DND-41 (cell line): ENCODE measurements around the gene SSX4B.
"Not testable (repeated sequence)": the region's sequence is repeated elsewhere in the genome, so short reads cannot be mapped to it uniquely, and the experiment has no call there.

ENCODE experiments used
- ATAC-seq: fragments of 200-7000 bp; cut with Tn5 transposase; 3 replicates; pipeline ENCODE4 v1.9.1; 2021; ENCODE audit warnings: low read depth; ENCODE audit not compliant: insufficient read depth
- DNase-seq: peaks from one replicate; pipeline ENCODE4 v3.0.0-alpha.2; 2020
- H2AFZ ChIP-seq: 2 replicates; pipeline ENCODE4 v1.6.0; 2012; ENCODE audit warnings: low read depth, low read length
- H3K27ac ChIP-seq: 2 replicates; pipeline ENCODE4 v1.5.1; 2012; ENCODE audit warnings: low read length, inconsistent platforms
- H3K27me3 ChIP-seq: fragments of 200-600 bp; sonication (generic); 2 replicates; pipeline ENCODE4 v1.6.0; 2012; ENCODE audit warnings: low read length, mild to moderate bottlenecking, inconsistent platforms; ENCODE audit not compliant: insufficient read depth, poor library complexity
- H3K36me3 ChIP-seq: 2 replicates; pipeline ENCODE4 v1.5.1; 2012; ENCODE audit warnings: low read length, inconsistent platforms; ENCODE audit not compliant: insufficient read depth
- H3K4me1 ChIP-seq: 2 replicates; pipeline ENCODE4 v1.5.1; 2012; ENCODE audit warnings: mild to moderate bottlenecking, low read length; ENCODE audit not compliant: insufficient read depth
- H3K4me2 ChIP-seq: 2 replicates; pipeline ENCODE4 v1.6.0; 2012; ENCODE audit warnings: mild to moderate bottlenecking, moderate library complexity, low read length, inconsistent platforms; ENCODE audit not compliant: insufficient read depth
- H3K4me3 ChIP-seq, 2 experiments: fragments of 200-600 bp in 1 of 2; shearing (Covaris generic) in 1 of 2; 2 replicates each; pipeline ENCODE4 v1.5.1; 2012 to 2016; ENCODE audit warnings: inconsistent platforms in 2 of 2, low read length in 2 of 2, mild to moderate bottlenecking in 2 of 2, low read depth in 1 of 2, moderate library complexity in 1 of 2
- H3K79me2 ChIP-seq: 2 replicates; pipeline ENCODE4 v1.6.0; 2012; ENCODE audit warnings: low read length, inconsistent platforms; ENCODE audit not compliant: insufficient read depth
- H3K9ac ChIP-seq: 2 replicates; pipeline ENCODE4 v1.6.0; 2012; ENCODE audit warnings: low read depth, mild to moderate bottlenecking, inconsistent platforms, low read length, moderate library complexity
- H3K9me3 ChIP-seq: 2 replicates; pipeline ENCODE4 v1.5.1; 2012; ENCODE audit warnings: low read length, moderate library complexity, mild to moderate bottlenecking, inconsistent platforms; ENCODE audit not compliant: insufficient read depth, severe bottlenecking
- H4K20me1 ChIP-seq: 2 replicates; pipeline ENCODE4 v1.6.0; 2012; ENCODE audit warnings: low read length; ENCODE audit not compliant: insufficient read depth
- EZH2 ChIP-seq: IDR thresholded peaks from 3 replicates; pipeline ENCODE4 v1.6.1; 2012; ENCODE audit warnings: borderline replicate concordance, low read depth, mild to moderate bottlenecking, moderate library complexity, low read length, inconsistent platforms; ENCODE audit not compliant: severe bottlenecking
- TF ChIP-seq, protein P1 (sequence below): IDR thresholded peaks from 2 replicates; pipeline ENCODE4 v1.5.1; 2012; ENCODE audit warnings: borderline replicate concordance, low read length, moderate library complexity, mild to moderate bottlenecking; ENCODE audit not compliant: poor library complexity, severe bottlenecking; ENCODE audit errors: extremely low read depth

Gene SSX4B

DNA sequence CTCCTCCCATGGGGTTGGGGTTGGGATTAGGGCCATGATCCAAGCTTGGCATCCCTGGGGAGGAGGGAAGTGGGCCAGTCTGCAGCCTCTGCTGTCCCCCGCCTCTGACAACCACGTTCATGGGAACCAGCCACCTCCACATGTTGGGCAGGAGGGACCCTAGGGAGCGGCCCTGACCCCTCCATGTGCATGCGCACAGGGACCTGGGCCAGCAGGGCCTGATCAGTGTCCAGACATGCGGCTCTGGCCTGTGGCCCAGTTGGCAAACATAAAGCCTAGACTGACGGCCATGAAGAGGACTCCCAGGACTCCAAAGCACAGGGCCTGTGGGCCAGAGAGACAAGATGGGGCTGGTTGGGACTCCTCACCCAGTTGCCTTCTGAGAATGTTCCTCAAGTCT is 47.0 kb upstream of the SSX4B start:
- DNase-seq, result no peak
- no peak overlapping the region for H3K9ac ChIP-seq
- no peaks in the 10 kb centered on the region for H3K79me2 ChIP-seq
- H4K20me1 ChIP-seq, result no peaks in the 10 kb centered on the region
- H3K9me3 ChIP-seq, result no peaks in the 10 kb centered on the region
- no peaks in the 10 kb centered on the region for H3K27me3 ChIP-seq
- no peak overlapping the region for H3K4me2 ChIP-seq
- no peaks in the 10 kb centered on the region for H3K4me1 ChIP-seq
- H3K4me3 ChIP-seq, result no peak overlapping the region
- no peak overlapping the region for H2AFZ ChIP-seq
- no peak overlapping the region for H3K27ac ChIP-seq
- H3K36me3 ChIP-seq, result peaks cover 33% of the 10 kb centered on the region
- no peak for TF ChIP-seq EZH2
- TF ChIP-seq, protein P1, sequence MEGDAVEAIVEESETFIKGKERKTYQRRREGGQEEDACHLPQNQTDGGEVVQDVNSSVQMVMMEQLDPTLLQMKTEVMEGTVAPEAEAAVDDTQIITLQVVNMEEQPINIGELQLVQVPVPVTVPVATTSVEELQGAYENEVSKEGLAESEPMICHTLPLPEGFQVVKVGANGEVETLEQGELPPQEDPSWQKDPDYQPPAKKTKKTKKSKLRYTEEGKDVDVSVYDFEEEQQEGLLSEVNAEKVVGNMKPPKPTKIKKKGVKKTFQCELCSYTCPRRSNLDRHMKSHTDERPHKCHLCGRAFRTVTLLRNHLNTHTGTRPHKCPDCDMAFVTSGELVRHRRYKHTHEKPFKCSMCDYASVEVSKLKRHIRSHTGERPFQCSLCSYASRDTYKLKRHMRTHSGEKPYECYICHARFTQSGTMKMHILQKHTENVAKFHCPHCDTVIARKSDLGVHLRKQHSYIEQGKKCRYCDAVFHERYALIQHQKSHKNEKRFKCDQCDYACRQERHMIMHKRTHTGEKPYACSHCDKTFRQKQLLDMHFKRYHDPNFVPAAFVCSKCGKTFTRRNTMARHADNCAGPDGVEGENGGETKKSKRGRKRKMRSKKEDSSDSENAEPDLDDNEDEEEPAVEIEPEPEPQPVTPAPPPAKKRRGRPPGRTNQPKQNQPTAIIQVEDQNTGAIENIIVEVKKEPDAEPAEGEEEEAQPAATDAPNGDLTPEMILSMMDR, result no peak
- no peak for ATAC-seq

DNA sequence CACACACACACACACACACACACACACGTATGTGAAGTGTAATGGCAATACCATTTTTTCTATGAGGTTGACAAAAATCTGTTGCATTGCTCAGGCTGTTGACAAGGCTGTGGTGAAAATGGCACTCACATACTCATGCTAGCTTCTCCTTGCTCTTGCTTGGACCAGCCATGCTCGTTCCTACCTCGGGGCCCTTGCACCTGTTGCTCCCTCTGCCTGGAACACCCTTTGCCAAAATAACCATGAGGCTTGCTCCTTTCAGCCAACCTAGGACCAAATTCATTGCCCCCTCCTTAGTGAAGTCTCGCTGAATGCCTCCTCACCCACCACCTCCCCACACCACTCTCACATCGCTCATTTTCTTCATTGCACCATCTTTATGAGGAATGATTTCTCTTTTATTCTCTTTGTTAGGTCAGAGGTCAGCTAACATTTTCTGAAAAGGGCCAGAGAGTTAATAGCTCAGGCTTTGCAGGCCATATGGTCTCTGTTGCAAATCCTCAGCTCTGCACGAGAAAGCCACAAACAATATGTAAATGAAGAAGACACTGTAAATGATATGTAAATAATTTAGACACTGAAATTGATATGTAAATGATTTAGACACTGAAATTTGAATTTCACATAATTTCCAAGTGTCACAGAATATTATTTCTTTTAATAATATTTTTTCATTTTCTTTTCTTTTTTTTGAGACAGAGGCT is 45.0 kb upstream of the SSX4B start:
- Histone ChIP-seq H3K27me3 (no peaks in the 10 kb centered on the region), H4K20me1 (no peaks in the 10 kb centered on the region), H3K27ac (no peak overlapping the region), H3K4me3 (no peak overlapping the region), H3K4me1 (no peaks in the 10 kb centered on the region), H3K79me2 (no peaks in the 10 kb centered on the region), H3K4me2 (no peak overlapping the region), H2AFZ (no peak overlapping the region), H3K9me3 (no peaks in the 10 kb centered on the region), H3K9ac (no peak overlapping the region), H3K36me3 (peaks cover 23% of the 10 kb centered on the region)
- no peak for DNase-seq
- ATAC-seq, result no peak
- no peak for TF ChIP-seq EZH2
- TF ChIP-seq, protein P1, result no peak

DNA sequence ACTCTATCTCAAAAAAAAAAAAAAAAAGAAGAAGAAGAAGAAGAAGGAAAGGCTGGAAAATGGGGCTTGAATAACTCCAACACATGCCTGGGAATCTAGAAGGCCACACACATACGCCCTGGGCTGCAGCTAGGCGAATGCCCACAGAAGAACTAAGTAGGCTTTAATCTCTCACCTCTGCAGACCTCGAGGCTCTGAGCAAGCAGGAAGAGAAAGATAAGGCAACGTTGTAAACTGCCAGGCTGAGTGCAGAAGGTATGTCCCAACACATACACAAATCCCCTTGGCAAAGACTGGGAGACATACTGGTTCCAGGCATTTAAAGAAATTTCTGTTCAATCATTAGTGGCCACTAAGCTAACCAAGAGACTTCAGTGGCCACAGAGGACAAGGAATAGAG is 39.9 kb upstream of the SSX4B start:
- ATAC-seq, result no peak
- H3K27me3 ChIP-seq, result no peaks in the 10 kb centered on the region
- H2AFZ ChIP-seq, result no peak overlapping the region
- no peaks in the 10 kb centered on the region for H3K4me1 ChIP-seq
- H3K36me3 ChIP-seq, result no peaks in the 10 kb centered on the region
- no peak overlapping the region for H3K9ac ChIP-seq
- H3K9me3 ChIP-seq, result no peaks in the 10 kb centered on the region
- TF ChIP-seq, protein P1, result no peak
- no peak for TF ChIP-seq EZH2
- no peak overlapping the region for H3K27ac ChIP-seq
- H3K4me3 ChIP-seq, result no peak overlapping the region
- no peak overlapping the region for H3K4me2 ChIP-seq
- no peaks in the 10 kb centered on the region for H3K79me2 ChIP-seq
- no peak for DNase-seq
- H4K20me1 ChIP-seq, result no peaks in the 10 kb centered on the region

DNA sequence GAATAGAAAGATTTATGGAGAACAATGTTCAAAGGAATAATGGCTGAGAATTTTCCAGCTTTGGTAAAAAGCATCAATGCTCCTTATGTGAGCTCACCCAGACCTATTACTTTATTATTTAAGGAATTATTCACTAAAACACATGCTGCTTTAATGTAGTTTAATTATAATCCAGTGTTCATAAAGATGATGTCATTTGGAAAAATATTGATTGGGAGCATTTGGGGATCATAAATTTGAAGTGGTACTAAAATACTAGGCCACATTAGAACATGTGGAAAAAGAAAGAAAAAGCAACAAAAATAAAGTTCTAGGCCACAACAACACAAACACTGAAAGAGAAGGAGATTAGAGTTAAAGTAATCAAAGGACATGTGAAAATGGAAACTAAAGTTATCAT is 38.3 kb upstream of the SSX4B start:
- no peak for TF ChIP-seq EZH2
- TF ChIP-seq, protein P1, result no peak
- no peak overlapping the region for H3K4me3 ChIP-seq
- no peaks in the 10 kb centered on the region for H3K36me3 ChIP-seq
- ATAC-seq (no peak), DNase-seq (no peak)
- no peaks in the 10 kb centered on the region for H3K9me3 ChIP-seq
- H4K20me1 ChIP-seq, result no peaks in the 10 kb centered on the region
- H3K79me2 ChIP-seq, result no peaks in the 10 kb centered on the region
- H3K4me2 ChIP-seq, result no peak overlapping the region
- H2AFZ ChIP-seq, result no peak overlapping the region
- no peaks in the 10 kb centered on the region for H3K27me3 ChIP-seq
- H3K9ac ChIP-seq, result no peak overlapping the region
- no peak overlapping the region for H3K27ac ChIP-seq
- no peaks in the 10 kb centered on the region for H3K4me1 ChIP-seq

DNA sequence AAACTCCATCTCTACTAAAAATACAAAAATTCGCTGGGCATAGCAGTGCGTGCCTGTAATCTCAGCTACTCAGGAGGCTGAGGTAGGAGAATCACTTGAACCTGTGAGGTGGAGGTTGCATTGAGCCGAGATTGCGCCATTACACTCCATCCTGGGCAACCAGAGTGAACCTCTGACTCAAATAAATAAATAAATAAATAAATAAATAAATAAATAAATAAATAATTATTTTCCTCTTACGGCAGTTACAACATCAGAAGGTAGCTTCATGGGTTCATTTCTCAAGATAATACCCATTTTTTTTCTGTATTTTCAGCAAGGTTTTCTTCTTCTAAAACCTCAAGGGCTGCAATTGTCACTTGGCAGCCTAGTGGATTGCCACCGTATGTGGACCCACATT is 35.4 kb upstream of the SSX4B start:
- H3K36me3 ChIP-seq, DNase-seq, H3K27me3 ChIP-seq, H3K9me3 ChIP-seq, H3K4me3 ChIP-seq, H3K4me2 ChIP-seq, H2AFZ ChIP-seq, H4K20me1 ChIP-seq, H3K9ac ChIP-seq, H3K27ac ChIP-seq, ATAC-seq, H3K79me2 ChIP-seq, H3K4me1 ChIP-seq: not testable (repeated sequence)
